ENCODE measurements around the gene ZNF160.

ZNF160 gene

DNA sequence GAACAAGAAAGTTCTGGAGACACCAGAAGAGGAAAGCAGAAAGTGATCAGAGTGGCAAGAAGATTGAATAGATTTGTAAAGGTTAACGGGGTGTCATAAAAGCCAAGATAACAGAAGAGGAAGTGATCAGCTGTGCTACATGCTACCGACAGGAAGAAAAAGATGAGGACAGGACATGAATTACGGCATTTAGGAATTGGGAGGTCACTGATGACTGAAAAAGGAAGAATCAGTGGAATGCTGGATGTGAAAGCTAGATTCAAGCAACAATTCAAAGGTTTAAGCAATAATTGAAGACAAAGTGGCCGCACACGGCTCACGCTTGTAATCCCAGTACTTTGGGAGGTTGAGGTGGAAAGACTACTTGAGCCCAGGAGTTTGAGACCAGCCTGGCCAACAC is 15.1 kb downstream of the ZNF160 start:
- no peak overlapping the region for H3K4me3 ChIP-seq (ENCODE audit: low read depth, low read length)
- DNase-seq (ENCODE audit: low read depth), result no peak
- TF ChIP-seq, protein P1, sequence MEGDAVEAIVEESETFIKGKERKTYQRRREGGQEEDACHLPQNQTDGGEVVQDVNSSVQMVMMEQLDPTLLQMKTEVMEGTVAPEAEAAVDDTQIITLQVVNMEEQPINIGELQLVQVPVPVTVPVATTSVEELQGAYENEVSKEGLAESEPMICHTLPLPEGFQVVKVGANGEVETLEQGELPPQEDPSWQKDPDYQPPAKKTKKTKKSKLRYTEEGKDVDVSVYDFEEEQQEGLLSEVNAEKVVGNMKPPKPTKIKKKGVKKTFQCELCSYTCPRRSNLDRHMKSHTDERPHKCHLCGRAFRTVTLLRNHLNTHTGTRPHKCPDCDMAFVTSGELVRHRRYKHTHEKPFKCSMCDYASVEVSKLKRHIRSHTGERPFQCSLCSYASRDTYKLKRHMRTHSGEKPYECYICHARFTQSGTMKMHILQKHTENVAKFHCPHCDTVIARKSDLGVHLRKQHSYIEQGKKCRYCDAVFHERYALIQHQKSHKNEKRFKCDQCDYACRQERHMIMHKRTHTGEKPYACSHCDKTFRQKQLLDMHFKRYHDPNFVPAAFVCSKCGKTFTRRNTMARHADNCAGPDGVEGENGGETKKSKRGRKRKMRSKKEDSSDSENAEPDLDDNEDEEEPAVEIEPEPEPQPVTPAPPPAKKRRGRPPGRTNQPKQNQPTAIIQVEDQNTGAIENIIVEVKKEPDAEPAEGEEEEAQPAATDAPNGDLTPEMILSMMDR (IDR thresholded peaks at IDR 0.05; ENCODE audit: control insufficient read depth, extremely low read depth, insufficient read depth), result no peak

DNA sequence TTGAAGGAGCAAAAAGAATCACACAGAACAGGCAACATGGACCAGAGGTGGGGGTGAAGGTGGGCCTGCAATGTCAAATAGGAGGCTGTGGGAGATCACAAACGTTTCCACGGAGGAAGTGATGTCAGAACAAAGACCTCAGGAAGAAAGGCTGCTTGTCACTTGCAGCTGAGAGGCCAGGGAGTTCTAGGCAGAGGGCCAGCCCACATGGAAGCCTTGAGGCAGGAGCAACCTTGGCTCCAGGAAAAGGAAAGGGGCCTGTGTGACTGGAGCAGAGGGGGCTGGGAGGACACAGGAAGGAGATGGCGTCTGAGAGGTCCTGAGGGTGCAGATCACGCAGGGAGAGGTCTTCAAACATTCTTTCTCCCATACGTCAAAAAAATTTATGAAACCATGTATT is 16.3 kb downstream of the ZNF160 start:
- TF ChIP-seq, protein P1 (IDR thresholded peaks at IDR 0.05; ENCODE audit: control insufficient read depth, extremely low read depth, insufficient read depth), result no peak
- H3K4me3 ChIP-seq (ENCODE audit: low read depth, low read length), result no peak overlapping the region
- DNase-seq (ENCODE audit: low read depth), result no peak

DNA sequence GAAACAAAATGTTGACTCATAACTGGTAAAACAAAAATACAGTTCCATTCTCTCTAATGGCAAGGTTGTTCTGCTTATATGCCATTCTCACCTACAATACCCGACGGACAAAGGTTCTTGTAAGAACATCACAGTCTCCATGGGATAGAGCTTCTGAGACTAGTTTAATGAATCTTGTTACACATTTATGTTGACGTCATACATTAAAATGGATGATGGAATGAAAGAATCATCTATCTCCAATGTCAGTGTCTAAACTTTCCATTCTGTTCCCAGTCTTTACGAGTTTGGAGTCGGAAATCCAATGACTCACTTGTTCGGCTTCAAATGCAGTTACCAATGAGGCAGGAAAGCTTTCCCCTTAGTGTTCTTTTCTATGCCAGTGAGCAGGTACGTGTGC is 17.7 kb downstream of the ZNF160 start:
- no peak for DNase-seq (ENCODE audit: low read depth)
- TF ChIP-seq, protein P1 (IDR thresholded peaks at IDR 0.05; ENCODE audit: control insufficient read depth, extremely low read depth, insufficient read depth), result no peak
- H3K4me3 ChIP-seq (ENCODE audit: low read depth, low read length), result no peak overlapping the region

DNA sequence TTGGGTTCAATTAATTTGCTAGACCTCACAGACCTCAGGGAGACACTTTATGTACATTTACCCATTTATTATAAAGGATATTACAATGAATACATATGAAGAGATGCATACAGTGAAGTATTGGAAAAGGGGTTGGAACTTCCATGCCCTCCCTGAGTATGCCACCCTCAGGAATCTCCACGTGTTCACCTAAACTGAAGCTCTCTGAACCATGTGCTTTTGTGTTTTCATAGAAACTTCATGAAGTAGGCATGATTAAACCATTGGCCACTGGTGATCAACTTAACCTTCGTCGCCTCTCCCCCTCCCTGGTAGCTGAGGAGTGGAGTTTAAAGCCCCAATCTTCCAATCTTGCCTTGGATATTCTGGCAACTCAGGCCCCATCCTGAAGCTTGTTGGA is 20.3 kb downstream of the ZNF160 start:
- H3K4me3 ChIP-seq (ENCODE audit: low read depth, low read length), result no peak overlapping the region
- DNase-seq (ENCODE audit: low read depth), result no peak
- TF ChIP-seq, protein P1 (IDR thresholded peaks at IDR 0.05; ENCODE audit: control insufficient read depth, extremely low read depth, insufficient read depth), result no peak

DNA sequence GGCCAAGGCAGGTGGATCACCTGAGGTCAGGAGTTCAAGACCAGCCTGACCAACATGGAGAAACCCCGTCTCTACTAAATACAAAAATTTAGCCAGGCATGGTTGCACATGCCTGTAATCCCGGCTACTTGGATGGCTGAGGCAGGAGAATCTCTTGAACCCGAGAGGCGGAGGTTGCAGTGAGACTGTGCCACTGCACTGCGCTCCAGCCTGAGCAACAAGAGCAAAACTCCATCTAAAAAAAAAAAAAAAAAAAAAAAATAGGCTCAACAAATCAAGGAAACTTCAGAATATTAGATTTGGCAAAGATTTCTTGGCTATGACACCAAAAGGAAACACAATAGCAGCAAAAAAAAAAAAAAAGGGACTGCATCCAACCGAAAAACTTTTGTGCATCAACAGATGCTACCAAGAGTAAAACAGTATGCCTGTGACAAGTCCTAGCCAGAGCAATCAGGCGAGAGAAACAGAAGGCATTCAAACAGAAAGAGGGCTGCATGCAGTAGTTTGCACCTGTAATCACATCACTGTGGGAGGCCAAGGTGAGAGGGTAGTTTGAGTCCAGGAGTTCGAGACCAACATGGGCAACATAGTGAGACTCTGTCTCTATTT is 23.8 kb downstream of the ZNF160 start:
- TF ChIP-seq, protein P1 (IDR thresholded peaks at IDR 0.05; ENCODE audit: control insufficient read depth, extremely low read depth, insufficient read depth), result no peak
- H3K4me3 ChIP-seq (ENCODE audit: low read depth, low read length), result no peak overlapping the region
- DNase-seq (ENCODE audit: low read depth), result no peak

DNA sequence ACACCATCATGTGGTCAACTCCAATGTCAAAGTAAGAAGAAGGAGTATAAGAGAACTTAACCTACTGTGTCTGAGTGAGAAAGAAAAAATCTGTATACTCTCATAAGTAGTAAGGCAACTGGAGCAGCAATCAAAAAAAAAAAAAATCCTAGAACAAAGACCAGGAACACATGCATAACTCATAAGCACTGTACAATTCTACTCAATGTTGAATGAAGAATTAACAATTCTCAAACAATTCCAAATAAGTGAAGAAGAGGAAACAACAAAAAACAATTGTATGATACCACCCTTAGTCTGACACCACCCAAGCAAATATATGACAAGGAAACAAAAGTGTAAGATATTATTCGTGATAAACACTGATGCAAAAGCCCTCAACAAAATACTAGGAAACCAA is 24.6 kb downstream of the ZNF160 start:
- TF ChIP-seq, protein P1 (IDR thresholded peaks at IDR 0.05; ENCODE audit: control insufficient read depth, extremely low read depth, insufficient read depth), result no peak
- H3K4me3 ChIP-seq (ENCODE audit: low read depth, low read length), result no peak overlapping the region
- DNase-seq (ENCODE audit: low read depth), result no peak

DNA sequence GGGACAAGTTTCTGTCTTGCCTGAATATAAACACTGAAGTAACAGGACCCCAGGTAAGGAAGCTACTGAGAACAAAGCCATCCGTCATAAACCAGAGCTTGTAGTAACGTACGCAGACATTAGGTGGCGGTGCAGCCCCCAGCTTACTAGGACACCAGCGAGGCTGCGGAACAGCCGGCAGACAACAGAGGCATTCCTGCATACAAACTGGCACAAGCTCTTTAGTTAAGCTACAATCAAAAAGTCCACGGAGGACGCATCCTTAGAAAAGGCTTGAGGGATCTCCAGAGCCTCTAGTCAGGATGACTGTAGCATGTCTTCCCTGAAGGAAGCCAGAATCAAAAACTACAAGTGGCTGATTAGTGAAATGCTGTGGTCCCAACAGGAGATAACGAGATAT is 26.2 kb downstream of the ZNF160 start:
- no peak overlapping the region for H3K4me3 ChIP-seq (ENCODE audit: low read depth, low read length)
- TF ChIP-seq, protein P1 (IDR thresholded peaks at IDR 0.05; ENCODE audit: control insufficient read depth, extremely low read depth, insufficient read depth), result no peak
- no peak for DNase-seq (ENCODE audit: low read depth)
